G401.6 (cell line): Measurements from ENCODE around the gene SLC12A2.

Source experiments
- FAIRE-seq: peaks from 2 replicates; lab custom pipeline; 2012; peaks lifted over from hg19 to GRCh38; lab: Jason Lieb, UNC

The SLC12A2 gene

GRCh38 chr5:128083033-128083810 lies at the start of gene SLC12A2:
Gene SLC12A2 (plus strand): TSS chr5:128083766. CDS start chr5:128083955, 189 bp downstream.
- no peak for FAIRE-seq

- FAIRE-seq, result no peak
Measured at GRCh38 chr5:128035689-128036088, 47.9 kb upstream of the SLC12A2 start.

- FAIRE-seq, result no peak
Measured at GRCh38 chr5:128036950-128037349, 46.6 kb upstream of the SLC12A2 start.

DNA sequence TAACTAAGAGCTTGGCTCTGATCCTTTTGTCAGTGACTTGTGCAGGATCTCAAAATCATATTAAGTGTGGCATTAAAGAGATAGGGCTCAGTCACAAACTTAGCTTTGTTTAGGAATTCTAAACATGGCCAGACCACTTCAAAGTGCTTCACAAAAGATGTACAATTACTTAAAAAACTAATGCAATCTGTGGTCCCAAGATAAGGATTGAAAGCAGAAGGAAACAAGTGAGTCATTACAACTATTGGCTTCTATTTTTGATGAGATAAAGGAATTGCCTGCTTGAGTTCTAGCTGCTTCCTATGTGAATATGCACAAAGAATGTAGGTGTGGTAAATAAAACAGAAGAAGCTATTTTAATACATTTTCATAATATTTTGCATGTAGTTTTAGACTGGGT lies 44.9 kb upstream of the SLC12A2 start:
- no peak for FAIRE-seq

- FAIRE-seq, result no peak
Measured at GRCh38 chr5:128040927-128041326, 42.6 kb upstream of the SLC12A2 start.

DNA sequence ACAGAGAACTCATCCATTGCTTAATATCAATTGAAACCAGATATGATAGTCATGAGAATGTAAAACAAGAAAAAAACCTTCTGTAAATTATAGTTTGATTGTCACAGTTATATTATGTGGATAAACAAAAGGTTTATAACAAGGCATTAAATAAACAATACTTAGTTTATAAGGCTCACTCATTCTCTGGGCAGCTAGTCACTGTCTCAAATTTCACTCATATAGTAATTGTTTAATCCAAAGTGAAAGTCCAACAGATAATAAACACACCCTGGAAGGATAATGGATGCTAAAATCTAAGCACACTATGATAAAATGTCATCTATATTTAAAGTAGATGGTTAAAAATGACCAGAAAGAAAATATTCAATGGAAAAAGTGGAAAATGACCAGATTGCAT lies 30.8 kb upstream of the SLC12A2 start:
- FAIRE-seq, result no peak

GRCh38 chr5:128053291-128053954 lies 30.1 kb upstream of the SLC12A2 start:
- no peak for FAIRE-seq

DNA sequence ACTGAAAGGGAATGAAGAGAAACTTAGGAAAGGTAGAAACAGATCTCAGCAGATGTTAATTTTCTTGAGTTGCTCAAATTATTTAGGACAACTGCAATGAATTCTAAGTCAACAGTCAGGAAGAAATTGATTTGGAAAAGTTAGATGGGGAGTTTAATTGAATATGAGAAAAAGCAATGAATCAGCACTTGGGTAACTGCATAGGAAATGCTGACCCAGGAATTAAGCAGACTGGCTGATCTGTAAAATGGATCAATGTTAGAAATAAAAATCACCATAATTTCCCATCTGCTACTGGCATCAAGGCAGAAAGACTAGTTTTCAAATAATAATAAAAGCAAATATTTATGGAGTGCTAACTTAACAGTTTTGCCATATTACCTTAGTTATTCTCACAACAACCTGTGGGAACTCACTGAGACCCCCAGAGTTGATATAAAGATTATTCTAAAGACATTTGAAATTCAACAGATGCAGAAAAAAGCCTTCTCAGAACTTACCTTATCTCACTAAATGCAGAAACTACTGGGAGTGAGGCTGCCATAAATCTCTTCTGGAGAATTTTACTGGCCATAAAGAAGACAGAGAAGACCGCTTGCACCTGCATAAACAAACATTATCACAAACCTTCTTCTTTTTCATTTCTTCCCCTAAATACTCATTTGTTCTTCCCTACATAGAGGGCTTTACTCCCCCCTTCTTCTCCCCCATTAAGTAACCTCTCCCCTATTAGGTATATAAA lies 22.8 kb upstream of the SLC12A2 start:
- FAIRE-seq, result no peak

- FAIRE-seq, result no peak
Measured at GRCh38 chr5:128062172-128062746, 21.3 kb upstream of the SLC12A2 start.

DNA sequence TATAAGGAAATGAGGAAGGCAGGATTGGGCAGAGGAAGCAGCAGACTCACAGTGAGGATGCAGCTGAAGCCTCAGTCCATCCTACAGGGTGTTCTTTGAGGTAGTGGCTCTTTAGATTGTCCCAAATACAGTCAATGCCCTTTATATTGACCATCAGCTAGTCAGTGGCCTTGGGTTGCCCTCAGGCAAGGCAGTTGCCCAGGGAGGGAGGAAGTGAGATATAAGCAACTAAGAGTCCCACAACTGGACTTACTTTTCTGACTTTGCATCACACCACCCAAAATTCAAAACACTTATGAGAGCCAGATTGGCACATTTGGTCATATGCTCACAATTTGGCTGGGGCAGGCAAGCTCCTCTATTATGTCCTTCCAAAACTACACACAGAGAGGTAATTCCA lies 9.4 kb upstream of the SLC12A2 start:
- FAIRE-seq, result no peak

GRCh38 chr5:128074953-128075352 lies 8.6 kb upstream of the SLC12A2 start:
- FAIRE-seq, result no peak

DNA sequence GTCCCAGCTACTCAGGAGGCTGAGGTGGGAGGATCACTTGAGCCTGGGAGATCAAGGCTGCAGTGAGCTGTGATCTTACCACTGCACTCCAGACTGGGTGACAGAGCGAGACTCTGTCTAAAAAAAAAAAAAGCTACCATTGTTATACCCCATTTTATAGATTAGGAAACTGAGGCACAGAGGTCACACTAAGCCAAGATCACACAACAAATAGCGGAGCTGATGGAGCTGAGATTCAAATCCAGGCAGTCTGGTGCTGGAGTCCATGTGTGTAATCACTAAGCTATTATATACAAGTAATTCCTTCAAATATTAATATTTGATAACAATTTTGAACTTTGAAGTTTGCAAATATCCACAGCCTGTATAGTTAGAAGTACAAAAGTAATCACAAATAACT lies 6.0 kb upstream of the SLC12A2 start:
- no peak for FAIRE-seq

DNA sequence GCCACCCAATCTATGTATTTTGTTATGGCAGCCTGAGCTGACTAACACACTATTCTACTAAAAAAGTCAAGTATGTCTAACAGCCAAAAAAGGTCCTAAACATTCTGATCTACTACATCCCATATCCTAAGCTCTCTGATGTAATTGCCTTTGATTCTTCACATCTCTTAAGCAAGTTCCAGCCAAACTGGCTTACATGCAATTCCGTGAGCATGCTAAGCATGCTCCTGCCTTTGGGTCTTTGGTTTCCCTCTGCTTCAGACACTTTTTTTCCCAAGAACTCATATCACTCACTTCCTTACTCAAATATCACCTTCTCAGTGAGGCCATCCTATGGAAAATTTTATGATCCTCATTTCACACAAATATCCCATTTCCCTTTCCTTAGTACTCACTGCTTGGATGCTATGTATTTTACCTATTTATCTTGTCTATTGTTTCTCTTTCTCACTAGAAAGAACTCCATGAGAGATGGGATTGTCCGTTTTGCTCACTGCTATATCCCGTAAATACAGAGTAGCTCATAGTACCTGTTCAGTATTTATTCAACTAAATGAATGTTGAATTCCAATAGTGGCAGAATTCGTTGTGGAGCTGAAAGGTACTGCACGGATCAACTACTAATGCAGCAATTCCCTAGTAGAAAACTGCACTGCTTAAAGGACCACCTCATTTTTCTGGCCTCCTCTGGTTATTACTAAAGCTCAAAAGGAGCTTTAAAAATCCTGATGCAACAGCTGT lies 2.3 kb upstream of the SLC12A2 start:
- peak; percentile 66 for FAIRE-seq

DNA sequence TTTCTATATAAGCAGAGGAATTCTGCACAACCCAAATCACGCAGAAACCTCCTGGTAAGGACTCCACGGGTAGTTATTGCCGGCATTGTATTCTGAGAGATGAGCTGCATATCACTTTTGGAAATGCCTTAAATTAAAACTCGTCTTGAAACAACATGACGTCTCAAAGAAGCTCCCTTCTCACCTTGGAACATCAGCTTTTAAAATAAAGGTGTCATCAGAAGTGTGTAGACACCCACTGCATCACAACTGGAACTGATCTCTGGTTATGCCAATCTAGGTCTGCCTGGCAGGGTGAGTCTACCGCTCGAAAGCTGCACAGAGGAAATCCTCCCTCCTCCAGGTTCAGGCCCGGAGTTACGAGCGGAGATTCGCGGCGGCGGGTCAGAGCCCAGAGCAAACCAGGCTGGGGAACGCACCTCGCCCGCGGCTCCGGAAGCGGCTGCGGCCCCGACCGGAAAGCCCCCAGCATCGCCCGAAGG lies 974 bp upstream of the SLC12A2 start:
- no peak for FAIRE-seq

DNA sequence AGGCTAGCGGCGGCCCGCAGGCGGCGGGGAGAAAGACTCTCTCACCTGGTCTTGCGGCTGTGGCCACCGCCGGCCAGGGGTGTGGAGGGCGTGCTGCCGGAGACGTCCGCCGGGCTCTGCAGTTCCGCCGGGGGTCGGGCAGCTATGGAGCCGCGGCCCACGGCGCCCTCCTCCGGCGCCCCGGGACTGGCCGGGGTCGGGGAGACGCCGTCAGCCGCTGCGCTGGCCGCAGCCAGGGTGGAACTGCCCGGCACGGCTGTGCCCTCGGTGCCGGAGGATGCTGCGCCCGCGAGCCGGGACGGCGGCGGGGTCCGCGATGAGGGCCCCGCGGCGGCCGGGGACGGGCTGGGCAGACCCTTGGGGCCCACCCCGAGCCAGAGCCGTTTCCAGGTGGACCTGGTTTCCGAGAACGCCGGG lies 253 bp downstream of the SLC12A2 start:
- FAIRE-seq, result no peak

DNA sequence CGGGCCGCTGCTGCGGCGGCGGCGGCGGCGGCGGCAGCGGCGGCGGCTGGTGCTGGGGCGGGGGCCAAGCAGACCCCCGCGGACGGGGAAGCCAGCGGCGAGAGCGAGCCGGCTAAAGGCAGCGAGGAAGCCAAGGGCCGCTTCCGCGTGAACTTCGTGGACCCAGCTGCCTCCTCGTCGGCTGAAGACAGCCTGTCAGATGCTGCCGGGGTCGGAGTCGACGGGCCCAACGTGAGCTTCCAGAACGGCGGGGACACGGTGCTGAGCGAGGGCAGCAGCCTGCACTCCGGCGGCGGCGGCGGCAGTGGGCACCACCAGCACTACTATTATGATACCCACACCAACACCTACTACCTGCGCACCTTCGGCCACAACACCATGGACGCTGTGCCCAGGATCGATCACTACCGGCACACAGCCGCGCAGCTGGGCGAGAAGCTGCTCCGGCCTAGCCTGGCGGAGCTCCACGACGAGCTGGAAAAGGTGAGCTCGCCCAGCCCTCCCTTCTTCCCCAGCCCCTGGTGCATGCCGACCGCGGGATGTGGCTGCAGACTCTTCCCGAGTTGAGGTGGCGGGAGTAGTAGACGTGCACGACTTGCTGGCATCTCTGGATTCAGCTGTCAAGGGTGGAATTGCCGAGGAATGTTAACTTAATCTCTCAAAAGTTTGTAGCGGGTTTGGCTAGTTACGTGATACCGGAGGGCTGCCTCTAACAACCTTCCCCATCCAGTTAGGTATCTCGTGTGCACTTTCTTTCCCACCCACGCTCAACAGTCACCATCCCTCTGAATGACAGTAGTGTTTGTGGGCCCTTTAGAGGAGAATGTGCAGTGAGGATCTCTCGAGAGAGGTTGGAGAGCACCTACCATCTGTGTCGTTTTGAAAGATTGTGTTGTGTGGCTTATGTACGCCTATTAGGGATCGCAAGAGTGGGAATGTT lies 932 bp downstream of the SLC12A2 start:
- FAIRE-seq, result no peak

- FAIRE-seq, result no peak
Measured at GRCh38 chr5:128085413-128085812, 1.8 kb downstream of the SLC12A2 start.

DNA sequence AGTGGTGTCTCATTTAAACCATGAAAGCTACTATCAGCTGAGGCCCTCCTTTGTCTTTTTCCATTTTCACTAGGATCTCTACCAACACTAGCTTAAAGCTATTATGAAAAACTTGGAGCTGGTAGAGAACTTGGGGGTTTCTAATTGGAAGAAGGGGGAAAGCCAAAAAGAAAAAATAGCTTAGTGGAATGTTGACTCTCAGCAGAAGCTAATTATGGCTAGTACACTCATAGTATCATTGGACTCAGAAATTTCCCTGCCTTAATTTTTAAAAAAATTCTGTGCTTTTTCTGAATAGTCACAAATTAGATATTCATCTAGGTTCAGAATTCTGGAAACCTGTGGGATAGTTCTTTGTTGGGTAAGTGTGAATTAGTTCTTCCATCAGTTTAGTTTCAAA lies 8.0 kb downstream of the SLC12A2 start:
- FAIRE-seq, result no peak

DNA sequence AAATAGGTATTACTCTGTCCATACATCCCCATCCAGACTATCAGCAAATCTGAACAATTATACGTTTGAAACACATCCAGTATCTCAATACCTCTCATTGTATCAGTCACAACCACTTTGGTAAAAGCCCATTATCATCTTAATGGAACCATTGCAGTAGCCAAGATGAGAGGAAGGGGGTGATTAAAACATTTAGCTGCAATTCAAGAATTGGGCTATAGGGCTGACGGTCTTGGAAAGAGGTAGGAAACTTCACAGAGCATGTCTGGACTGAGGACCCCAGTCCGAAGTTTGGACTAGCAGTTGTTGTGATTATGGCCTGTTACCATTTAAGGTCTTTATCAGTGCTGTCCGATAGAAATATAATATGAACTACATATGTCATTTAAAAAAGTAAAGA lies 8.6 kb downstream of the SLC12A2 start:
- FAIRE-seq, result no peak

DNA sequence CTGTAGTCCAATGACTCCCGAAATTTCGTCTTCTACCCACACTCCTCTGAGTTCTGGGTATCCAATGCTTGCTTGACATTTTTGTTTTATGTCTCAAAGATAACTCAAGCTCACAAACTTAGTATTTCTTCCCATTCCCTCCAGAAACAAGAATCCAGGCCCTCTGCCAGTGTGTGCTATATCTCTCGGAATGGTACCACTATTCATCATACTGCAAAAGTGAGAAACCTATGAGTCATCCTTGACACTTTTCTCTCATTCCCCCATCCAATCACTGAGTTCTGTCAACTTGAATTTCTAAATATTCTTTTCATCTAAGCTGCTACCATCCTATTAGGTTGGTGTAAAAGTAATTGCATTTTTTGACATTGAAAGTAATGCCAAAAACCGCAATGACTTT lies 9.8 kb downstream of the SLC12A2 start:
- FAIRE-seq, result no peak

GRCh38 chr5:128097224-128097623 lies 13.7 kb downstream of the SLC12A2 start:
- no peak for FAIRE-seq
